Measurements from ENCODE around the gene DEUP1.

DEUP1 gene

GRCh38 chr11:93295921-93296575 lies 34.5 kb upstream of the DEUP1 start:
- no peak for TF ChIP-seq TAF1 (IDR thresholded peaks at IDR 0.05; ENCODE audit: borderline replicate concordance, insufficient read depth, low read length)
- TF ChIP-seq POLR2AphosphoS5 (IDR thresholded peaks at IDR 0.05; ENCODE audit: low read depth, low read length) = no peak
- TF ChIP-seq SIN3A (IDR thresholded peaks at IDR 0.05; ENCODE audit: borderline replicate concordance, insufficient read depth, low read length) = no peak

GRCh38 chr11:93303689-93304088 lies 26.9 kb upstream of the DEUP1 start:
- TF ChIP-seq TAF1 (IDR thresholded peaks at IDR 0.05; ENCODE audit: borderline replicate concordance, insufficient read depth, low read length) (no peak), POLR2AphosphoS5 (IDR thresholded peaks at IDR 0.05; ENCODE audit: low read depth, low read length) (no peak), FOXP2 (optimal IDR thresholded peaks at IDR 0.05; ENCODE audit: borderline replicate concordance, extremely low read depth, extremely low read length, insufficient read depth) (no peak), REST (IDR thresholded peaks at IDR 0.05; ENCODE audit: insufficient read depth in 1 of 2, low read depth in 2 of 2, low read length in 2 of 2) (no peak)

- TF ChIP-seq FOXP2 (optimal IDR thresholded peaks at IDR 0.05; ENCODE audit: borderline replicate concordance, extremely low read depth, extremely low read length, insufficient read depth) = no peak
- TF ChIP-seq REST (IDR thresholded peaks at IDR 0.05; ENCODE audit: insufficient read depth in 1 of 2, low read depth in 2 of 2, low read length in 2 of 2) = no peak
- TF ChIP-seq SIN3A (IDR thresholded peaks at IDR 0.05; ENCODE audit: borderline replicate concordance, insufficient read depth, low read length) = no peak
- no peak for TF ChIP-seq TAF1 (IDR thresholded peaks at IDR 0.05; ENCODE audit: borderline replicate concordance, insufficient read depth, low read length)
- TF ChIP-seq POLR2AphosphoS5 (IDR thresholded peaks at IDR 0.05; ENCODE audit: low read depth, low read length) = no peak
Measured at GRCh38 chr11:93319224-93319839, 11.2 kb upstream of the DEUP1 start.

- no peak for TF ChIP-seq REST (IDR thresholded peaks at IDR 0.05; ENCODE audit: insufficient read depth in 1 of 2, low read depth in 2 of 2, low read length in 2 of 2)
- no peak for TF ChIP-seq FOXP2 (optimal IDR thresholded peaks at IDR 0.05; ENCODE audit: borderline replicate concordance, extremely low read depth, extremely low read length, insufficient read depth)
- TF ChIP-seq TAF1 (IDR thresholded peaks at IDR 0.05; ENCODE audit: borderline replicate concordance, insufficient read depth, low read length) = no peak
- TF ChIP-seq SIN3A (IDR thresholded peaks at IDR 0.05; ENCODE audit: borderline replicate concordance, insufficient read depth, low read length) = no peak
- no peak for TF ChIP-seq POLR2AphosphoS5 (IDR thresholded peaks at IDR 0.05; ENCODE audit: low read depth, low read length)
Measured at GRCh38 chr11:93320230-93320629, 10.3 kb upstream of the DEUP1 start.

GRCh38 chr11:93322207-93322606 lies 8.3 kb upstream of the DEUP1 start:
- TF ChIP-seq POLR2AphosphoS5 (IDR thresholded peaks at IDR 0.05; ENCODE audit: low read depth, low read length) (no peak), FOXP2 (optimal IDR thresholded peaks at IDR 0.05; ENCODE audit: borderline replicate concordance, extremely low read depth, extremely low read length, insufficient read depth) (no peak), REST (IDR thresholded peaks at IDR 0.05; ENCODE audit: insufficient read depth in 1 of 2, low read depth in 2 of 2, low read length in 2 of 2) (no peak), TAF1 (IDR thresholded peaks at IDR 0.05; ENCODE audit: borderline replicate concordance, insufficient read depth, low read length) (no peak), SIN3A (IDR thresholded peaks at IDR 0.05; ENCODE audit: borderline replicate concordance, insufficient read depth, low read length) (no peak)
